Measurements from ENCODE around the gene SUCO. TPM values are rescaled to one million over a fixed set of nuclear protein-coding genes. Genes with fewer than 3 reads are reported as not detected.
"Not testable (repeated sequence)": the region's sequence is repeated elsewhere in the genome, so short reads cannot be mapped to it uniquely, and the experiment has no call there.

SUCO gene
- total RNA-seq, 1 donor from 2014 or later = 38.3 TPM

DNA sequence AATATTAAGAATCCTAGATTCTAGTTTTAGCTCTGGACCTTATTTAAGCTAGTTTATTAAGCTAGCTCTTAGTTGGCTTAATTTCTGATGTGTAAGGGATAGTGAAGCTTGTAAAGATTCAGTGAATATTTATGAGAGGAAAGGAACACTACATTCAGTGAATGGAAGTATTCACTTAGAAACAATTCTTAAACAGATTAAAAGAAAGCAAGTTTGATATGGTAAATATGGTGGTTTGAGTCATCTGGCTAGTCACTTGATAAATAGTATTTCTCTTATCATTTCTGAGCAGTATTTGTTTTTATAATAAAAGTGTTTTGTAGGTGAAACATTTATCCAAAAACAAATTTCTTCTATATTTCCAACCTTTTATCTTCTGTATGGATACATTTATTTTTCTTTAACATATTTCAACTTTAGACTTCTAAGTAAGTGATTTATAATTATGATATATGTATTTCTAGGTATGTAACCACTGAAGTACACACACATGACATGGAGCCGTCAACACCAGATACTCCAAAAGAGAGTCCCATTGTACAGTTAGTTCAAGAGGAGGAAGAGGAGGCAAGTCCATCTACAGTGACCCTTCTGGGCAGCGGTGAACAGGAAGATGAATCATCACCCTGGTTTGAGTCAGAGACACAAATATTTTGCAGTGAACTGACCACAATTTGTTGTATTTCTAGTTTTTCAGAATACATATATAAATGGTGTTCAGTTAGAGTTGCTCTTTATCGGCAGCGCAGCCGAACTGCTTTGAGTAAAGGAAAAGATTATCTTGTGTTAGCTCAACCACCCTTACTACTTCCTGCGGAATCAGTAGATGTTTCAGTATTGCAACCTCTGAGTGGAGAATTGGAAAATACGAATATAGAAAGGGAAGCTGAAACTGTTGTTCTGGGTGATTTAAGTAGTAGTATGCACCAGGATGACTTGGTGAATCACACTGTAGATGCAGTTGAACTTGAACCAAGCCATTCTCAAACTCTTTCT lies 55.6 kb downstream of the SUCO start:
- no peaks in the 10 kb centered on the region for H3K27me3 ChIP-seq
- peaks cover 0 to 24% of the 10 kb centered on the region in 2 donors for H3K36me3 ChIP-seq
- intact Hi-C loops (cut with DNase I) = no loop called here
- DNase-seq (ENCODE audit: extremely low spot score in 2 of 2) = no peak
- no peak for TF ChIP-seq POLR2AphosphoS5 (IDR thresholded peaks at IDR 0.05; ENCODE audit: insufficient read depth in 1 of 2, low read depth in 1 of 2)
- TF ChIP-seq, protein P1, sequence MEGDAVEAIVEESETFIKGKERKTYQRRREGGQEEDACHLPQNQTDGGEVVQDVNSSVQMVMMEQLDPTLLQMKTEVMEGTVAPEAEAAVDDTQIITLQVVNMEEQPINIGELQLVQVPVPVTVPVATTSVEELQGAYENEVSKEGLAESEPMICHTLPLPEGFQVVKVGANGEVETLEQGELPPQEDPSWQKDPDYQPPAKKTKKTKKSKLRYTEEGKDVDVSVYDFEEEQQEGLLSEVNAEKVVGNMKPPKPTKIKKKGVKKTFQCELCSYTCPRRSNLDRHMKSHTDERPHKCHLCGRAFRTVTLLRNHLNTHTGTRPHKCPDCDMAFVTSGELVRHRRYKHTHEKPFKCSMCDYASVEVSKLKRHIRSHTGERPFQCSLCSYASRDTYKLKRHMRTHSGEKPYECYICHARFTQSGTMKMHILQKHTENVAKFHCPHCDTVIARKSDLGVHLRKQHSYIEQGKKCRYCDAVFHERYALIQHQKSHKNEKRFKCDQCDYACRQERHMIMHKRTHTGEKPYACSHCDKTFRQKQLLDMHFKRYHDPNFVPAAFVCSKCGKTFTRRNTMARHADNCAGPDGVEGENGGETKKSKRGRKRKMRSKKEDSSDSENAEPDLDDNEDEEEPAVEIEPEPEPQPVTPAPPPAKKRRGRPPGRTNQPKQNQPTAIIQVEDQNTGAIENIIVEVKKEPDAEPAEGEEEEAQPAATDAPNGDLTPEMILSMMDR (IDR thresholded peaks at IDR 0.05) = no peak
- no peak for TF ChIP-seq POLR2A (IDR thresholded peaks at IDR 0.05)
- no peaks in the 10 kb centered on the region for H3K9me3 ChIP-seq
- H3K27ac ChIP-seq = no peak overlapping the region
- peaks cover 13% of the 10 kb centered on the region for H3K4me1 ChIP-seq
- no peak overlapping the region for H3K4me3 ChIP-seq

DNA sequence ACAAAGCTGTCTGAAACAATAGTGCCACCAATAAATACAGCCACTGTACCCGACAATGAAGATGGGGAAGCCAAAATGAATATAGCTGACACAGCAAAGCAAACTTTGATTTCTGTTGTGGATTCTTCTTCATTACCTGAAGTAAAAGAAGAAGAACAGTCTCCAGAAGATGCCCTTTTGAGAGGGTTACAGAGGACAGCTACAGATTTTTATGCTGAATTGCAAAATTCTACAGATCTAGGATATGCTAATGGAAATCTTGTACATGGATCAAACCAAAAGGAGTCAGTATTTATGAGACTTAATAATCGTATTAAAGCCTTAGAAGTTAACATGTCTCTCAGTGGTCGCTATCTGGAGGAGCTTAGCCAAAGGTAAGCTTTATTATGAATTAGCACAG lies 56.6 kb downstream of the SUCO start:
- intact Hi-C loops (cut with DNase I) = no loop called here
- no peak for DNase-seq (ENCODE audit: extremely low spot score in 2 of 2)
- Histone ChIP-seq H3K9me3 (no peaks in the 10 kb centered on the region), H3K27me3 (no peaks in the 10 kb centered on the region), H3K4me3 (no peak overlapping the region), H3K4me1 (peaks cover 13% of the 10 kb centered on the region), H3K36me3 (peaks cover 0 to 25% of the 10 kb centered on the region in 2 donors), H3K27ac (no peak overlapping the region)
- TF ChIP-seq POLR2A (IDR thresholded peaks at IDR 0.05) (no peak), POLR2AphosphoS5 (IDR thresholded peaks at IDR 0.05; ENCODE audit: insufficient read depth in 1 of 2, low read depth in 1 of 2) (no peak)
- TF ChIP-seq, protein P1 (IDR thresholded peaks at IDR 0.05) = no peak

DNA sequence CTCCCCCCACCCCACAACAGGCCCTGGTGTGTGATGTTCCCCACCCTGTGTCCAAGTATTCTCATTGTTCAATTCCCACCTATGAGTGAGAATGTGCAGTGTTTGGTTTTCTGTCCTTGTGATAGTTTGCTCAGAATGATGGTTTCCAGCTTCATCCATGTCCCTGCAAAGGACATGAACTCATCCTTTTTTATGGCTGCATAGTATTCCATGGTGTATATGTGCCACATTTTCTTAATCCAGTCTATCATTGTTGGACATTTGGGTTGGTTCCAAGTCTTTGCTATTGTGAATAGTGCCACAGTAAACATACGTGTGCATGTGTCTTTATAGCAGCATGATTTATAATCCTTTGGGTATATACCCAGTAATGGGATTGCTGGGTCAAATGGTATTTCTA lies 58.5 kb downstream of the SUCO start:
- H3K4me3 ChIP-seq; H3K27ac ChIP-seq; H3K9me3 ChIP-seq; intact Hi-C loops (cut with DNase I); H3K27me3 ChIP-seq; DNase-seq (ENCODE audit: extremely low spot score in 2 of 2): not testable (repeated sequence)
- H3K4me1 ChIP-seq = peaks cover 13% of the 10 kb centered on the region
- H3K36me3 ChIP-seq = peaks cover 0 to 35% of the 10 kb centered on the region in 2 donors

DNA sequence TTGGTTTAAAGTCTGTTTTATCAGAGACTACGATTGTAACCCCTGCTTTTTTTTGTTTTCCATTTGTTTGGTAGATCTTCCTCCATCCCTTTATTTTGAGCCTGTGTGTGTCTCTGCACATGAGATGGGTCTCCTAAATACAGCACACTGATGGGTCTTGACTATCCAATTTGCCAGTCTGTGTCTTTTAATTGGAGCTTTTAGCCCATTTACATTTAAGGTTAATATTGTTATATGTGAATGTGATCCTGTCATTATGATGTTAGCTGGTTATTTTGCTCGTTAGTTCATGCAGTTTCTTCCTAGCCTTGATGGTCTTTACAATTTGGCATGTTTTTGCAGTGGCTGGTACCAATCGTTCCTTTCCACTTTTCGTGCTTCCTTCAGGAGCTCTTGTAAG lies 62.1 kb downstream of the SUCO start:
- DNase-seq (ENCODE audit: extremely low spot score in 2 of 2); H3K27me3 ChIP-seq; H3K4me1 ChIP-seq; H3K27ac ChIP-seq; intact Hi-C loops (cut with DNase I); H3K9me3 ChIP-seq; H3K4me3 ChIP-seq: not testable (repeated sequence)
- peaks cover 0 to 31% of the 10 kb centered on the region in 2 donors for H3K36me3 ChIP-seq

DNA sequence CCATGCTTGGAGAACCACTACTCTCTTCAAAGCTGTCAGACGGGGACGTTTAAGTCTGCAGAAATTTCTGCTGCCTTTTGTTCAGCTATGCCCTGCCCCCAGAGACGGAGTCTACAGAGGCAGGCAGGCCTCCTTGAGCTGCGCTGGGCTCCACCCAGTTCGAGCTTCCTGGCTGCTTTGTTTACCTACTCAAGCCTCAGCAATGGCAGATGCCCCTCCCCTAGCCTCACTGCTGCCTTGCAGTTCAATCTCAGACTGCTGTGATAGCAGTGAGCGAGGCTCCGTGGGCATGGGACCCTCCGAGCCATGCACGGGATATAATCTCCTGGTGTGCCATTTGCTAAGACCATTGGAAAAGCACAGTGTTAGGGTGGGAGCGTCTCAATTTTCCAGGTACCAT lies 63.8 kb downstream of the SUCO start:
- H3K4me3 ChIP-seq; DNase-seq (ENCODE audit: extremely low spot score in 2 of 2); H3K4me1 ChIP-seq; H3K27me3 ChIP-seq; H3K9me3 ChIP-seq; intact Hi-C loops (cut with DNase I); H3K27ac ChIP-seq: not testable (repeated sequence)
- H3K36me3 ChIP-seq = peaks cover 0 to 33% of the 10 kb centered on the region in 2 donors

DNA sequence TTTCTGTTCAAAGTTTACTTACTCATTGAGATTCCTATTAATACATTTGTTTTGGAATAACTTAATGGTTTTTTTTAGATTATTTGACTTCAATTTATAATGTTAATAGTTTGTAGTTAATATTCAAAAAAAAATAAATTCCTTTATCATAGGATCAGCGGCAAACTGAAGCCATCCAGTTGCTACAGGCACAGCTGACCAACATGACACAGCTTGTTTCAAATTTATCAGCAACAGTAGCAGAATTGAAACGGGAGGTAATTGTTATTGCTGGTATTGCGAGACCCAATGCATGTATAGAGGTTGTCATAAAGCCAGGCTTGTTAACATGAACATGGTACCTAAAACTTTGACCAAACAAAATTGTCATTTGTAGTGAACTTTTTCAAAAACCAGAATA lies 67.0 kb downstream of the SUCO start:
- H3K27me3 ChIP-seq = no peaks in the 10 kb centered on the region
- TF ChIP-seq POLR2AphosphoS5 (IDR thresholded peaks at IDR 0.05; ENCODE audit: insufficient read depth in 1 of 2, low read depth in 1 of 2) = no peak
- TF ChIP-seq, protein P1 (IDR thresholded peaks at IDR 0.05) = no peak
- no peak for TF ChIP-seq POLR2A (IDR thresholded peaks at IDR 0.05)
- peaks cover 0 to 39% of the 10 kb centered on the region in 2 donors for H3K36me3 ChIP-seq
- H3K4me1 ChIP-seq = no peaks in the 10 kb centered on the region
- no peak overlapping the region for H3K4me3 ChIP-seq
- no peak for DNase-seq (ENCODE audit: extremely low spot score in 2 of 2)
- no peaks in the 10 kb centered on the region for H3K9me3 ChIP-seq
- intact Hi-C loops (cut with DNase I) = no loop called here
- H3K27ac ChIP-seq = no peak overlapping the region

All from vagina (tissue), 2 donors.